HepG2 (cell line): ENCODE results near the gene CRK. TPM values are rescaled to one million over a fixed set of nuclear protein-coding genes. Genes with fewer than 3 reads are reported as not detected.

Source experiments
- ETV5 ChIP-seq: IDR thresholded peaks from 2 replicates; pipeline ENCODE4 v1.6.1; 2018; ENCODE audit warnings: missing biosample characterization, missing genetic modification reagents, inconsistent platforms, borderline replicate concordance
- HES4 ChIP-seq: sonication (generic); formaldehyde crosslinking; IDR thresholded peaks from 2 replicates; pipeline ENCODE4 v1.9.0; 2021; ENCODE audit warnings: mild to moderate bottlenecking, missing genetic modification reagents, borderline replicate concordance
- KDM2A ChIP-seq: sonication (generic); formaldehyde crosslinking; IDR thresholded peaks from 2 replicates; pipeline ENCODE4 v1.4.0; 2020; ENCODE audit warnings: low read depth, missing genetic modification reagents, borderline replicate concordance
- NR2C2 ChIP-seq: sonication (generic); formaldehyde crosslinking; IDR thresholded peaks from 2 replicates; pipeline ENCODE4 v1.4.0; 2020; ENCODE audit warnings: missing genetic modification reagents, mild to moderate bottlenecking, moderate library complexity, borderline replicate concordance
- RNF2 ChIP-seq: fragments of 450-650 bp; conservative IDR thresholded peaks from 2 replicates; pipeline ENCODE4 v1.6.1; 2016; ENCODE audit warnings: low read depth
- SALL1 ChIP-seq: sonication (generic); formaldehyde crosslinking; IDR thresholded peaks from 2 replicates; pipeline ENCODE4 v1.8.0; 2022; ENCODE audit warnings: mild to moderate bottlenecking, missing genetic modification reagents
- ZMYM4 ChIP-seq: sonication (generic); formaldehyde crosslinking; IDR thresholded peaks from 2 replicates; pipeline ENCODE4 v1.8.1; 2023; ENCODE audit warnings: mild to moderate bottlenecking, missing genetic modification reagents
- ZNF251 ChIP-seq: sonication (generic); formaldehyde crosslinking; IDR thresholded peaks from 2 replicates; pipeline ENCODE4 v1.9.0; 2021; ENCODE audit warnings: mild to moderate bottlenecking, missing genetic modification reagents
- ZNF556 ChIP-seq: sonication (generic); formaldehyde crosslinking; IDR thresholded peaks from 2 replicates; pipeline ENCODE4 v1.4.0; 2020; ENCODE audit warnings: mild to moderate bottlenecking, missing genetic modification reagents, borderline replicate concordance
- polyA plus RNA-seq, 8 experiments: library from polyadenylated mRNA; depleted of rRNA in 3 of 8; stranded (reverse) in 7 of 8; unstranded in 1 of 8; fragments of >200 nt; fragmentation: Illumina TruSeq in 4 of 8; extraction: Trizol in 4 of 8; gene quantifications; 2 replicates each; pipeline versions ENCODE4 v1.2.1 to v1.2.3, GENCODE V29; 2011 to 2016; ENCODE audit warnings: low read depth in 4 of 8, missing spikeins in 1 of 8, mixed read lengths in 1 of 8; ENCODE audit not compliant: insufficient read depth in 1 of 8
- total RNA-seq, 5 experiments: library from RNA; depleted of rRNA; stranded (reverse); fragments of >200 nt; fragmentation: Illumina TruSeq; extraction: Trizol; gene quantifications; 2 replicates each; pipeline ENCODE4 v1.2.3, GENCODE V29; 2016; ENCODE audit warnings: low read depth in 1 of 5
- TF ChIP-seq, protein P1 (sequence below): sonication (generic); formaldehyde crosslinking; IDR thresholded peaks from 2 replicates; pipeline ENCODE4 v1.4.0; 2020; ENCODE audit warnings: missing genetic modification reagents, mild to moderate bottlenecking, borderline replicate concordance
- TF ChIP-seq, protein P2 (sequence below): sonication (generic); formaldehyde crosslinking; IDR thresholded peaks from one replicate; pipeline ENCODE4 v1.5.1; 2020; ENCODE audit warnings: mild to moderate bottlenecking, missing genetic modification reagents; ENCODE audit errors: not compliant biosample characterization
- TF ChIP-seq, protein P3 (sequence below): sonication (generic); formaldehyde crosslinking; conservative IDR thresholded peaks from 2 replicates; pipeline ENCODE4 v1.4.0; 2020; ENCODE audit warnings: missing genetic modification reagents

Gene CRK
- total and polyA plus RNA-seq, 2 of the 13 experiments (the other 11 are each of a cell fraction or from before 2014, with no cell fraction given) = 47.4 to 54.2 TPM

DNA sequence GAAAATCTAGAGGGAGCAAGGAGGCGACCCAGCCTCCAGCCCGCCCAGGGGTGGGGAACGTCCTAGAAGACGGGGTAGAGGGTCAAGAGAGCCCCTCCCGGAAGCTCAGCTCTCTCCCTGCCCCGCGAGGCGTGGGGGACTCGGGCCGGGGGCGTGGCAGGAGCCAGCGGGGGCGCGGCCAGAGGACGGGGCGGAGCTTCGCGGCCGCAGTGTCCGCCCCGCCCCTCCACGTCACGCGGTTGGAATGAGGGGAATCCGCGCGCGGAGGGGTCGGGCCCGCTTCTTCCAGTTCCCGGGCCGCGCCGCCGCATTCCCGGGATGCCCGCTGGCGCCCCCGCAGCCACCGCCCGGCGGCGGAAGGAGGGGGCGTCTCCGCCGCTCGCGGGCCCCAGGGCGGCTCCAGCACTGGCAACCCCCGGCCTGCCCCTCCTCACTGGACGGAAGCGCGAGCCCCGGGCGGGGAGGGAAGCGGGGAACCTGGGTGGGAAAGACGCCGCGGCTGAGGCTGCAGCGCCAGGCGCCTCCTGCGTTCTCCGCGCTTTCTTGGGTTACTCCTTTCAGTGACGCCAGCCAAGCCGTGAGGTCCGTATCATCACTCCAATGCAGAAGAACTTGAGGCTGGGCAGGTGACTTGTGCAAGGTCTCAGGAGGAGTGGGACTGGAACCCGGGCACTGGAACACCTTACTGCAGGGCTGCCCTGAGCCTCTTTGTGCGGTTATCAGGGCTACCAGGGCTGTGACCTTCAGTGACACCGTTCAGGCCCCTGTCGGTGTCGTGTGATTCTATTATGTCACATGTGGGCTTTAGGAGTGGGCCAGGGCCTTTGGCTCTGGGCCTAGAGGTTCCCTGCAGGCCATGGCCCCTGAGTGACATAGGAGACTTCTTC lies 32.1 kb upstream of the CRK start (continued):
- TF ChIP-seq, protein P1, sequence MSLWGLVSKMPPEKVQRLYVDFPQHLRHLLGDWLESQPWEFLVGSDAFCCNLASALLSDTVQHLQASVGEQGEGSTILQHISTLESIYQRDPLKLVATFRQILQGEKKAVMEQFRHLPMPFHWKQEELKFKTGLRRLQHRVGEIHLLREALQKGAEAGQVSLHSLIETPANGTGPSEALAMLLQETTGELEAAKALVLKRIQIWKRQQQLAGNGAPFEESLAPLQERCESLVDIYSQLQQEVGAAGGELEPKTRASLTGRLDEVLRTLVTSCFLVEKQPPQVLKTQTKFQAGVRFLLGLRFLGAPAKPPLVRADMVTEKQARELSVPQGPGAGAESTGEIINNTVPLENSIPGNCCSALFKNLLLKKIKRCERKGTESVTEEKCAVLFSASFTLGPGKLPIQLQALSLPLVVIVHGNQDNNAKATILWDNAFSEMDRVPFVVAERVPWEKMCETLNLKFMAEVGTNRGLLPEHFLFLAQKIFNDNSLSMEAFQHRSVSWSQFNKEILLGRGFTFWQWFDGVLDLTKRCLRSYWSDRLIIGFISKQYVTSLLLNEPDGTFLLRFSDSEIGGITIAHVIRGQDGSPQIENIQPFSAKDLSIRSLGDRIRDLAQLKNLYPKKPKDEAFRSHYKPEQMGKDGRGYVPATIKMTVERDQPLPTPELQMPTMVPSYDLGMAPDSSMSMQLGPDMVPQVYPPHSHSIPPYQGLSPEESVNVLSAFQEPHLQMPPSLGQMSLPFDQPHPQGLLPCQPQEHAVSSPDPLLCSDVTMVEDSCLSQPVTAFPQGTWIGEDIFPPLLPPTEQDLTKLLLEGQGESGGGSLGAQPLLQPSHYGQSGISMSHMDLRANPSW (CRISPR knock-in tag) = 0 out of 2 replicates have a peak, but pooled peaks have one; percentile 25
- 0 out of 2 replicates have a peak, but pooled peaks have one; percentile 7 for TF ChIP-seq ZMYM4 (CRISPR knock-in tag)
- TF ChIP-seq ZNF556 = 0 out of 2 replicates have a peak, but pooled peaks have one; percentile 47
- TF ChIP-seq ETV5 (CRISPR knock-in tag) = peak; percentile 18; the same call in 1 of the 2 replicates
- TF ChIP-seq SALL1 (CRISPR knock-in tag) = 0 out of 2 replicates have a peak, but pooled peaks have one; percentile 1
- no peak for TF ChIP-seq ZNF251 (CRISPR knock-in tag)
- TF ChIP-seq NR2C2 (CRISPR knock-in tag) = peak; percentile 67; the same call in 1 of the 2 replicates
- no peak for TF ChIP-seq HES4 (CRISPR knock-in tag)
- TF ChIP-seq RNF2 = no peak
- TF ChIP-seq, protein P2, sequence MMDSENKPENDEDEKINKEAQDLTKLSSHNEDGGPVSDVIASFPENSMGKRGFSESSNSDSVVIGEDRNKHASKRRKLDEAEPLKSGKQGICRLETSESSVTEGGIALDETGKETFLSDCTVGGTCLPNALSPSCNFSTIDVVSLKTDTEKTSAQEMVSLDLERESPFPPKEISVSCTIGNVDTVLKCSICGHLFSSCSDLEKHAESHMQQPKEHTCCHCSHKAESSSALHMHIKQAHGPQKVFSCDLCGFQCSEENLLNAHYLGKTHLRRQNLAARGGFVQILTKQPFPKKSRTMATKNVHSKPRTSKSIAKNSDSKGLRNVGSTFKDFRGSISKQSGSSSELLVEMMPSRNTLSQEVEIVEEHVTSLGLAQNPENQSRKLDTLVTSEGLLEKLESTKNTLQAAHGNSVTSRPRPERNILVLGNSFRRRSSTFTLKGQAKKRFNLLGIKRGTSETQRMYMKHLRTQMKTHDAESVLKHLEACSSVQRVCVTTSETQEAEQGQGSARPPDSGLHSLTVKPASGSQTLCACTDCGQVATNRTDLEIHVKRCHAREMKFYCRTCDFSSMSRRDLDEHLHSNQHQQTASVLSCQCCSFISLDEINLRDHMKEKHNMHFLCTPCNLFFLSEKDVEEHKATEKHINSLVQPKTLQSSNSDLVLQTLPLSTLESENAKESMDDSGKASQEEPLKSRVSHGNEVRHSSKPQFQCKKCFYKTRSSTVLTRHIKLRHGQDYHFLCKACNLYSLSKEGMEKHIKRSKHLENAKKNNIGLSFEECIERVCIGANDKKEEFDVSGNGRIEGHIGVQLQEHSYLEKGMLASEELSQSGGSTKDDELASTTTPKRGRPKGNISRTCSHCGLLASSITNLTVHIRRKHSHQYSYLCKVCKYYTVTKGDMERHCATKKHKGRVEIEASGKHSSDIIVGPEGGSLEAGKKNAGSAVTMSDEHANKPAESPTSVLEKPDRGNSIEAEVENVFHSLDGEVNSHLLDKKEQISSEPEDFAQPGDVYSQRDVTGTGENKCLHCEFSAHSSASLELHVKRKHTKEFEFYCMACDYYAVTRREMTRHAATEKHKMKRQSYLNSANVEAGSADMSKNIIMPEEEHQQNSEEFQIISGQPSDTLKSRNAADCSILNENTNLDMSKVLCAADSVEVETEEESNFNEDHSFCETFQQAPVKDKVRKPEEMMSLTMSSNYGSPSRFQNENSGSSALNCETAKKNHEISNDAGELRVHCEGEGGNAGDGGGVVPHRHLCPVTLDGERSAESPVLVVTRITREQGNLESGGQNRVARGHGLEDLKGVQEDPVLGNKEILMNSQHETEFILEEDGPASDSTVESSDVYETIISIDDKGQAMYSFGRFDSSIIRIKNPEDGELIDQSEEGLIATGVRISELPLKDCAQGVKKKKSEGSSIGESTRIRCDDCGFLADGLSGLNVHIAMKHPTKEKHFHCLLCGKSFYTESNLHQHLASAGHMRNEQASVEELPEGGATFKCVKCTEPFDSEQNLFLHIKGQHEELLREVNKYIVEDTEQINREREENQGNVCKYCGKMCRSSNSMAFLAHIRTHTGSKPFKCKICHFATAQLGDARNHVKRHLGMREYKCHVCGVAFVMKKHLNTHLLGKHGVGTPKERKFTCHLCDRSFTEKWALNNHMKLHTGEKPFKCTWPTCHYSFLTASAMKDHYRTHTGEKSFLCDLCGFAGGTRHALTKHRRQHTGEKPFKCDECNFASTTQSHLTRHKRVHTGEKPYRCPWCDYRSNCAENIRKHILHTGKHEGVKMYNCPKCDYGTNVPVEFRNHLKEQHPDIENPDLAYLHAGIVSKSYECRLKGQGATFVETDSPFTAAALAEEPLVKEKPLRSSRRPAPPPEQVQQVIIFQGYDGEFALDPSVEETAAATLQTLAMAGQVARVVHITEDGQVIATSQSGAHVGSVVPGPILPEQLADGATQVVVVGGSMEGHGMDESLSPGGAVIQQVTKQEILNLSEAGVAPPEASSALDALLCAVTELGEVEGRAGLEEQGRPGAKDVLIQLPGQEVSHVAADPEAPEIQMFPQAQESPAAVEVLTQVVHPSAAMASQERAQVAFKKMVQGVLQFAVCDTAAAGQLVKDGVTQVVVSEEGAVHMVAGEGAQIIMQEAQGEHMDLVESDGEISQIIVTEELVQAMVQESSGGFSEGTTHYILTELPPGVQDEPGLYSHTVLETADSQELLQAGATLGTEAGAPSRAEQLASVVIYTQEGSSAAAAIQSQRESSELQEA (CRISPR knock-in tag) = peak; percentile 22
- peak; percentile 52; the same call in 1 of the 2 replicates for TF ChIP-seq KDM2A
- TF ChIP-seq, protein P3, sequence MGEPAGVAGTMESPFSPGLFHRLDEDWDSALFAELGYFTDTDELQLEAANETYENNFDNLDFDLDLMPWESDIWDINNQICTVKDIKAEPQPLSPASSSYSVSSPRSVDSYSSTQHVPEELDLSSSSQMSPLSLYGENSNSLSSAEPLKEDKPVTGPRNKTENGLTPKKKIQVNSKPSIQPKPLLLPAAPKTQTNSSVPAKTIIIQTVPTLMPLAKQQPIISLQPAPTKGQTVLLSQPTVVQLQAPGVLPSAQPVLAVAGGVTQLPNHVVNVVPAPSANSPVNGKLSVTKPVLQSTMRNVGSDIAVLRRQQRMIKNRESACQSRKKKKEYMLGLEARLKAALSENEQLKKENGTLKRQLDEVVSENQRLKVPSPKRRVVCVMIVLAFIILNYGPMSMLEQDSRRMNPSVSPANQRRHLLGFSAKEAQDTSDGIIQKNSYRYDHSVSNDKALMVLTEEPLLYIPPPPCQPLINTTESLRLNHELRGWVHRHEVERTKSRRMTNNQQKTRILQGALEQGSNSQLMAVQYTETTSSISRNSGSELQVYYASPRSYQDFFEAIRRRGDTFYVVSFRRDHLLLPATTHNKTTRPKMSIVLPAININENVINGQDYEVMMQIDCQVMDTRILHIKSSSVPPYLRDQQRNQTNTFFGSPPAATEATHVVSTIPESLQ (CRISPR knock-in tag) = no peak
